Endothelial cell of umbilical vein (primary cell): ENCODE data around the gene AQP1.

Experiments used
- CTCF ChIP-seq, 2 donors: IDR thresholded peaks; 1 replicate in 1 of 2; 2 replicates in 1 of 2; pipeline ENCODE4 v1.5.1; 2011; ENCODE audit warnings: low read length in 2 of 2, mild to moderate bottlenecking in 2 of 2, moderate library complexity in 2 of 2, control low read depth in 1 of 2, inconsistent platforms in 1 of 2, low read depth in 1 of 2; ENCODE audit not compliant: insufficient read depth in 1 of 2; ENCODE audit errors: extremely low read depth in 1 of 2
- EZH2 ChIP-seq: IDR thresholded peaks from 2 replicates; pipeline ENCODE4 v1.6.1; 2012; ENCODE audit warnings: borderline replicate concordance, low read depth, mild to moderate bottlenecking, moderate library complexity, low read length, inconsistent platforms; ENCODE audit not compliant: severe bottlenecking
- FOS ChIP-seq: IDR thresholded peaks from 2 replicates; pipeline ENCODE4 v1.6.1; 2011; ENCODE audit warnings: mild to moderate bottlenecking, low read length, moderate library complexity, borderline replicate concordance; ENCODE audit not compliant: insufficient read depth
- GATA2 ChIP-seq: IDR thresholded peaks from 2 replicates; pipeline ENCODE4 v1.7.0; 2011; ENCODE audit warnings: low read depth, mild to moderate bottlenecking, moderate library complexity, mixed read lengths, low read length; ENCODE audit not compliant: insufficient read length, insufficient read depth
- JUN ChIP-seq: IDR thresholded peaks from 2 replicates; pipeline ENCODE4 v1.6.1; 2011; ENCODE audit warnings: borderline replicate concordance, low read depth; ENCODE audit not compliant: insufficient read length, insufficient read depth
- MYC ChIP-seq: IDR thresholded peaks from one replicate; pipeline ENCODE4 v1.6.1; 2011; ENCODE audit warnings: mild to moderate bottlenecking, low read depth, low read length
- POLR2A ChIP-seq: IDR thresholded peaks from 2 replicates; pipeline ENCODE4 v1.6.1; 2012; ENCODE audit warnings: low read depth, mild to moderate bottlenecking, control low read depth, low read length
- POLR2AphosphoS5 ChIP-seq: IDR thresholded peaks from 2 replicates; pipeline ENCODE4 v1.6.1; 2012; ENCODE audit warnings: low read depth, mild to moderate bottlenecking, control low read depth, low read length, moderate library complexity; ENCODE audit not compliant: insufficient read depth

GRCh38 chr7:30867483-30867882 lies 44.2 kb upstream of the AQP1 start:
- no peak for TF ChIP-seq POLR2A
- no peak for TF ChIP-seq CTCF (IDR thresholded peaks at IDR 0.05; ENCODE audit: extremely low read depth in 1 of 2, insufficient read depth in 1 of 2, low read depth in 1 of 2, low read length in 2 of 2)
- TF ChIP-seq JUN: no peak
- no peak for TF ChIP-seq MYC
- TF ChIP-seq FOS: no peak
- TF ChIP-seq POLR2AphosphoS5: no peak
- no peak for TF ChIP-seq GATA2
- no peak for TF ChIP-seq EZH2
